K562 treated with DMSO at 1 percent for 12 hours (cell line): ENCODE data around the gene PYROXD2. TPM values are rescaled to one million over a fixed set of nuclear protein-coding genes. Genes with fewer than 3 reads are reported as not detected.

Source experiments
- total RNA-seq: library from RNA; unstranded; fragments of 300-600 nt; gene quantifications from 2 replicates; pipeline ENCODE4 v1.2.3, GENCODE V29; 2022; ENCODE audit not compliant: insufficient read depth

Gene PYROXD2
- total RNA-seq = 0.27 and 0.33 TPM in 2 replicates

GRCh38 chr10:98414932-98415730, at the start of gene PYROXD2:
TSS of gene PYROXD2 (minus strand) at chr10:98415182. CDS start at chr10:98415135, 47 bp downstream.

GRCh38 chr10:98446661-98447221, 31.8 kb upstream of the PYROXD2 start, which contains the start of gene HPS1:
TSS of gene HPS1 (minus strand) at chr10:98446935. CDS start at chr10:98443240, 3,695 bp downstream.

Other genes starting within 250 kb of the PYROXD2 start
- 0.63 TPM in 1 of 2 replicates, not detected in the other for gene LOXL4, start 147.0 kb downstream of the PYROXD2 start, total RNA-seq
- gene HPS1, start 31.8 kb upstream of the PYROXD2 start, total RNA-seq = 70.1 and 80.7 TPM in 2 replicates